LHCN-M2 (cell line): Measurements from ENCODE around the gene NNMT. TPM values are rescaled to one million over a fixed set of nuclear protein-coding genes. Genes with fewer than 3 reads are reported as not detected.
A peak's percentile ranks its signal among the peaks of the same experiment; 100 is the strongest.

Experiments used
- DNase-seq: peaks from one replicate; pipeline ENCODE4 v3.0.0-alpha.2; 2012; ENCODE audit warnings: low read depth
- total RNA-seq: library from RNA; depleted of rRNA; stranded (reverse); fragments of >200 nt; gene quantifications from 2 replicates; pipeline ENCODE4 v1.2.3, GENCODE V29; 2014

Gene NNMT
- total RNA-seq, 1 experiment from 2014 or later: 1,139 TPM

DNA sequence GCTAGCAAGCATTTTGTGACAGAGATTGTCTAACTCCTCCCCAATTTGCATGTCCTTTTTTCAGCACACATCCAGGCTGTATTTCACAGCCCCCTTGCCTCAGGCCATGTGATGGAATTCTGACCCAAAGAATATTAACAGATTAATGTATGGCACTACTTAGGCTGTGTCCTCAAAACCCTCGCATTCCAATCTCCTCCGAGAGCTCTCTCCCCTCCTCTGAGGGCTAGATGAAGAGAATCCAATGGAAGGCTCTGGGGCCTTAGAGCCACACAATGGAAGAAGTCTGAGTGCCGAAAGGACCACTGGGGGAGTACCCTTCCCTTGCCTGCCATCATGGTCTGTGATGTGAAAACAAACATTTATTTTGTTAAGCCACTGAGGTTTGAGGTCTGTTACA is 13.7 kb upstream of the NNMT start:
- DNase-seq: no peak

GRCh38 chr11:114283422-114283821 is 12.8 kb upstream of the NNMT start:
- DNase-seq: peak; percentile 62

DNA sequence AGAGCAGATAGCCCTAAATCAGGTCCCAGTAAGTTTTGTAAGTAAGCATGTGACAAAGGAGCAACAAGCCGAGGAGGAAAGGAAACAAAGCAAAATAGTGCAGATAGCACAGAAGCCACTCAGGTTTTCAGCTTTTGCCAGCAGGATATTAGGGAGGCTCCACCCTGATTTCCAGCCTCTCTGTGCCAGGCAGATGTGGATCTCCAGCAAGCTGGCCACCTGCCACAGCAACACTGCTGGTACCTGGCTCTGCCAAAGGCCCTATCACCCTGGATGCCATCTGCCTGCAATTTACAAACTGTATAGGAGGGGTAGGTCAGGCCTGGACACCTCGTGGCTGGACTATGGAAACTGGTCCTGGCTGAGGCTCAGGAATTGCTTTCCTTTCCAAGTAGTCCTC is 12.2 kb upstream of the NNMT start:
- DNase-seq: no peak

DNA sequence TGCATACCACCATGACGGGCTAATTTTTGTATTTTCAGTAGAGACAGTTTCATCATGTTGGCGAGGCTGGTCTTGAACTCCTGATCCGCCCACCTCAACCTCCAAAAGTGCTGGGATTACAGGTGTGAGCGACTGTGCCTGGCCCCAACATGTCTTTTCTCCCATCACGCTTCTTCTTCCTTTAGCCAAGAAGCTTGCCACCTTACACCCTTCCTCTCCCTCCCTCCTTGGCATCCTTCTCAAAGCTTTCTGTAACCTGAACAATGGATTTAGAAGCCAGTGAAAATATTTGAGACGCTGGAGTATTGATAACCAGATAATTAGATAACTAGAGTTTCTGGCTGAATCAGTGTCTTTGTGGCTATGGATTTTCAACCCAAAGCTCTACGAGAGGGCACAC is 11.3 kb upstream of the NNMT start:
- DNase-seq: no peak

DNA sequence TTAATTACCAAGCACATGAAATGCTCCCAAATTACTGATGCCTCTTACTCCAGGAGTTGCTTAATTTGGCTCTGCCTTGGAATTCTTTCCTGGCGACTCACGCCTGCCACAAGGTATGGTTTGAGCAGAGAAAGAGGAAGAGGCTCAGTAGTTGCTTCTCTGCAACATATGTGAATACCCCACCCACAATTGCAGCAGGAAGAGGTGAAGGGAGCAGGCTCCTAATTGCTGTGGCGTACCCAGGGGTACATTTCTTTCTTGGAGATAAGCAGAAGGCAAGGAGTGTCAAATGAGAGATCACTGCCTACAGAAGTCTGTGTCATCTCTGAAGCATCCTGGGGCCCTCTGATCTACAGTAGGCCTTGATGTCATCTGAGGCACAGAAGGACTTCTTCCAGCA is 10.6 kb upstream of the NNMT start:
- DNase-seq: peak; percentile 72

DNA sequence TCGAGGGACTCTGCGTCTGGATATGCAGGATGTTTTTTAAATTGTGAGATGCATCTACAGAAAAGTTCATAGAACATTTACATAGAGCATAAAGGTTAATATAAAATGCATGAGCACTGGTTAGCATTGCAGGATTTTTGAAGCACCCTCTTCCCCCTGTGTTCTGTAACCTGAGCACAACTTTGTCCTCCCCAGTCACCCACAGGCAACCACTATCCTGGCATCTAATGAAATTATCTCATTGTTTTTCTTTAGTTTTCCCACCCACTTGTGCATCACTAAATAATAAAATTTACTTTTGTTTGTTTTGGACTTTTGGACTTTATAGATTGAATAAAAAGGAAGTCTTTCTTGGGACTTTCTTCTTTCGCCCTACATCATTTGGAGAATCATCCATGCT is 10.0 kb upstream of the NNMT start:
- no peak for DNase-seq

DNA sequence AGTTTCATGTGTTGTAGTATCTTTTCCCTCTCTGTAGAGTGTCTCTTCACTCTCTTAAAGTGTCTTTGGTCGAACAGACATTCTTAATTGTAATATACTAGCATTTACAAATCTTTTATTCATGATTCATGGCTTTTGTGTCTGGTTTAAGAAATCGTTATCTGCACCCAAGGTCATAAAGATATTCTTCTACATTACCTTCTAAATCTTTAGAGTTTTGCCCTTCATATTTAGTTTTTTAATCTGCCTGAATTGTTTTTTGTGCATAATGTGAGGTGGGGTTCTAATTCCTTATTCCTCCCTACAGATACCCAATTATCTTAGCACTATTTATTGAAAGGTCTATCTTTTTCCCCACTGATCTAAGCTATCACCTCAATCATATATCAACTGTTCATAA is 9.0 kb upstream of the NNMT start:
- no peak for DNase-seq

- DNase-seq: no peak
These were observed 8.1 kb upstream of the NNMT start for GRCh38 chr11:114288136-114288535.

- peak; percentile 50 for DNase-seq
These were observed 6.4 kb upstream of the NNMT start for GRCh38 chr11:114289779-114290178.

DNA sequence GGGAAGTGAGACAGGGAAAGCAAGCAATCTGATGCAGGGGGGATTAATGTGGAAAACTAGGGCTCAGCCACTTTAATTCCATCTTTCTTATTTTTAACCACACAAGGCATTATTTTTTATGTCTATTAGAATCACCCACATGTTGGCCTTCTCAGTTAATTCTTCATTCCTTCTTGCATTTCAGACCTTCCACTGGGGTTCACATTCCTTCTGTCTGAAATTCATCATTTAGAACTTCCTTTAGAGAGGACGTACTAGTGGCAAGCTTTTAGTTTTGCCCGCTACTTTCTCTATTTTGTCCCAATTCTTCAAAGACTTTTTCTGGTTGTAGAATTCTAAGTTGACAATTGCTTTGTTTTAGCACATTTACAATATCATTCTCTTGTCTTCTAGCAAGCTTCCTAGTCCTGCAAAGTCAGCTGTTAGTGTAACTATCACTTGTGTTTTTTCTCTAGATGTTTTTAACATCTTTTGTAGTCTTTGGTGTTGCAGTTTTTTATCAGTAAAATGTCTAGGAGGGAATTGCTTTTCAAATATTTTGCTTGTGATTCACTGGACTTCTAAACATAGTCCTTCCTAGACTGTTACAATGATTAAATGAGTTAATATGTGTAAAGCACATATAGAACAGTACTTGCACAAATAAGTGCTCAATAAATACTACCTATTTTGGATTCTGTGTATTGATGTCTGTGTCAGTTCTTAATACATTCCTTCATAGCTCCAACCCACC is 5.5 kb upstream of the NNMT start:
- DNase-seq: peak; percentile 70

DNA sequence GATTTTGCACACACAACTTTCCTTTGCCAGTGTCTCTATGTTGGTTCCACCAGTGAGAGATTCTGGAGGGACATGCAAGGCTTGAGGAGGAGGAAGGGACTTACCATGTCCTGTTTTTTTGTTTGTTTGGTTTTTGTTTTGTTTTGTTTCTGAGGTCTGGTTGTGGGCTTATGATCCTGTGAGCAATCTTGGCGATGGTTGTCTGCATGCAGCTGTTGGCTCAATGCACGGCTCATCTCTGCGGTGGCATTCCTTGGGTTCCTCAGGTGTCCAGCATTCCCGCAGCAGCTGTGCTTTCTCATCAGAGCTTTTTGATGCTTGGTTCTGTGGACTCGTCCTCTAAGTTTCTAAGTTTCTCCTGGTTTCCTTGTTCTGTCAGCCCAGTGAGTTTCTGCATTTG is 4.8 kb upstream of the NNMT start:
- peak; percentile 100 for DNase-seq

DNA sequence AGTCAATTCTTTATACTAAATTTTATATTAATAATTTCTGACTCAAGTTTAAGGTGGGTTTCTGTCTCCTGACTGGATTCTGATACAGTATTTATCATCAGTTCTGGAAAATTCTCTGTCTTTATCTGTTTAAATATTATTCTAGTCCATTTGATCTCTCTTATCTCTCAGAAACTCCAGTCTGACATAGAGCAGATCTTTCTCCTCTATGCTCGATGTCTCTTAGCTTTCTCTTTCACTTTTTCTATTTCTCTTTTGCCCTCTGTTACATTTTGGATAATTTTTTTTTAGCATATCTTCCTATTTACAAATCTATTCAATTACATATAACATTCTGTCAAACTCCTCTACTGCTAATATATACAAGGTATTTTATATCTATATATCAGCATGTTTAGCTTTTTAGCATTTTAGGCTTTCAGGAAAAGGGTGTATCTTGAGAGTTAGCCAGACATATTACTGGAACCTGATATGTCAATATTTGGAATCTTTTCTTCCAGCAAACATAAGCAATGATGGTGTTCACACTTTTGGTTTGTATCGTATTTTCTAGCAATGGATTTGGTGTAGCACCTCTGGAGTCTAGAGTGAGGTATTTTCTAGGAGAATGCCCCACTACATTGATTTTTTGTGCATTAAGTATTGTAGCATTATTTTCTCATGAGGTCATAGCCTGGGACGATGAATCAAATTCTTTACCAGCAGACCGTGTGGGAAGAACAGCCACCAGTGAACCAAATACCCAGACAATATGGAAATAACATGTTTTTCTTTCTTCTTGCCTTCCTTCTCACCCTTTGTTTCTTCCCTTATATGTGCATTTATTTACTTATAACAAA is 4.1 kb upstream of the NNMT start:
- peak; percentile 92 for DNase-seq

GRCh38 chr11:114293201-114293711 is 2.9 kb upstream of the NNMT start:
- no peak for DNase-seq

- DNase-seq: no peak
These were observed 590 bp downstream of the NNMT start for GRCh38 chr11:114296605-114297372.

- peak; percentile 68 for DNase-seq
These were observed 1.9 kb downstream of the NNMT start for GRCh38 chr11:114297806-114298709.

DNA sequence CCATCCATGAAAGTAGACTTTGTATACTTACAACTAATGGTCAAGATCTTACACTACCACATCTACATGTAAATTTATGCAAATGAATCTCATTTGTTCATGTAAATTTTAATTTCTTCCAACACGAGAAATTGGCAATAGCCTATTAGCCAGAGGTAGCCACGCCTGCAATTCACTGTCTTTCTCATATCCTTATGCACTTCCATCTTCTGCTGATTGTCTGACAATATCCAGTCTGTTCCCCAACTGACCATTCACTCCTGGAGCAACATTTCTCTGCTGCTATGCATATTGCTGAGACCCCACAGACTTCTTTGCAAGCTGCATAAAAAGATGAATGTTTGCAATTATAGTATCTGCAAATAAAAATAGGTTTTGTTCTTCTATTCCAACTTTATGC is 2.5 kb downstream of the NNMT start:
- peak; percentile 68 for DNase-seq

GRCh38 chr11:114301088-114301487 is 4.9 kb downstream of the NNMT start:
- peak; percentile 23 for DNase-seq

GRCh38 chr11:114301927-114302326 is 5.7 kb downstream of the NNMT start:
- DNase-seq: no peak

GRCh38 chr11:114302663-114303062 is 6.5 kb downstream of the NNMT start:
- no peak for DNase-seq

DNA sequence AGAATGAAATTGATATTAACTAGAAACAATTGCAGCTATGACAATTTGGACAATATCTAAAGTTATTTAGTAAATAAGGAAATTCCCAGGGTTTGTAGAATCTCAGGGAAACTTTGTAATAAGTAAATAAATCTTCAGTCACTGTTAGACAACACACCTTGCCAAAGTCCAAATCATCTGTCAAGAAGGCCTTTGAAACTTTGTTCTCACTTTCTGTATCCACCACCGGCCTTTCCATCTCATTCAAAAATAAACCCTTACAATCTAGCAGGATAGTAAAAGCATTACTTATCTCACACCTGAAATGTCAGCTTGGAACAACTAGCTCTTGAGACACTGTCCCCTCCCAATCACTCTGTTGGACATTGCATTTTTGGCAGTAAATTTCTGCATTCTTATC is 7.9 kb downstream of the NNMT start:
- DNase-seq: no peak

GRCh38 chr11:114304969-114305368 is 8.8 kb downstream of the NNMT start:
- DNase-seq: no peak
